RWPE1 (cell line): ENCODE measurements around the gene ADIPOR1.
"Not testable (repeated sequence)": the region's sequence is repeated elsewhere in the genome, so short reads cannot be mapped to it uniquely, and the experiment has no call there.

Experiments used
- CTCF ChIA-PET: fragments of 350-600 bp; sonication (Branson Sonifier 250); formaldehyde crosslinking; extraction: SDS; loops from one replicate; lab custom pipeline; 2021; lab: Yijun Ruan, JAX
- POLR2A ChIA-PET: fragments of 400-600 bp; formaldehyde crosslinking; extraction: SDS; loops from one replicate; lab custom pipeline; 2020; ENCODE audit warnings: antibody characterized with exemption; ENCODE audit not compliant: low non-redundant PET; lab: Yijun Ruan, JAX
- DNase-seq: peaks from one replicate; pipeline ENCODE4 v3.0.0; 2012; ENCODE audit warnings: low spot score
- H3K27ac ChIP-seq: fragments of 450-650 bp; 2 replicates; pipeline ENCODE4 v1.5.1; 2017
- TF ChIP-seq, protein P1 (sequence below): fragments of 450-650 bp; conservative IDR thresholded peaks from 2 replicates; pipeline ENCODE4 v1.5.1; 2017; ENCODE audit warnings: low read depth, mild to moderate bottlenecking

The ADIPOR1 gene

DNA sequence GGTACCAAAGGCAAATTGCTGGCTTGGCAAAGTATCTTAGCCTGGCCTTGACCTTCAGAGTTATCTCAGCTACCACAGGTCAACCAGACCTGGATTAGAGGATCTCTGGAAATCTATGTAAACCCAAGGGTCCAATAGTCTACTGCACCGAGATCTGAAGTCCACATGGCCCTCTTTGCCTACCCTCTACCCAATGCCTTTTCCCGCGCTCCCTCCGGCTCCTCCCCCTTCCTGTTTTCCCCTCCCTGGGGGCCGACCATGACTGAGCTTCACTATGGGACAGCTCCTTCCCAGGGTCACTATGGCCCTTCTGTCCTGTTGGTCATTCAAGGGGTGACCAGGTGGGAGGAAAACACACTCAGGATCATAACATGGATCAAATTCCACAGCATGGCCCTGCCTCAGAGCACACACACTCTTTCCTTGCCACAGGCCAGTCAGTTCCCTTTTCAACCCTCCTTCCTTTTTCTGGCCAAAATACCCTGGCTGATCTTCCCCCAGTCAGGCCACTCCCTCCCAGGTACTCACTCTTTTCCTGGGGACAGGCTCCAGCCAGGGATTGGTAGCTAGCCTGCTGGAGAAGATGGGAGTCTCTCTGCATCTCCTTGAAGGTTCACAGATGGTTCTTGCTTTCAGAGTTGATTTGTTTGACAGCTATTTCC, 29.9 kb upstream of the ADIPOR1 start:
- no peak for DNase-seq
- no peak overlapping the region for H3K27ac ChIP-seq
- TF ChIP-seq, protein P1, sequence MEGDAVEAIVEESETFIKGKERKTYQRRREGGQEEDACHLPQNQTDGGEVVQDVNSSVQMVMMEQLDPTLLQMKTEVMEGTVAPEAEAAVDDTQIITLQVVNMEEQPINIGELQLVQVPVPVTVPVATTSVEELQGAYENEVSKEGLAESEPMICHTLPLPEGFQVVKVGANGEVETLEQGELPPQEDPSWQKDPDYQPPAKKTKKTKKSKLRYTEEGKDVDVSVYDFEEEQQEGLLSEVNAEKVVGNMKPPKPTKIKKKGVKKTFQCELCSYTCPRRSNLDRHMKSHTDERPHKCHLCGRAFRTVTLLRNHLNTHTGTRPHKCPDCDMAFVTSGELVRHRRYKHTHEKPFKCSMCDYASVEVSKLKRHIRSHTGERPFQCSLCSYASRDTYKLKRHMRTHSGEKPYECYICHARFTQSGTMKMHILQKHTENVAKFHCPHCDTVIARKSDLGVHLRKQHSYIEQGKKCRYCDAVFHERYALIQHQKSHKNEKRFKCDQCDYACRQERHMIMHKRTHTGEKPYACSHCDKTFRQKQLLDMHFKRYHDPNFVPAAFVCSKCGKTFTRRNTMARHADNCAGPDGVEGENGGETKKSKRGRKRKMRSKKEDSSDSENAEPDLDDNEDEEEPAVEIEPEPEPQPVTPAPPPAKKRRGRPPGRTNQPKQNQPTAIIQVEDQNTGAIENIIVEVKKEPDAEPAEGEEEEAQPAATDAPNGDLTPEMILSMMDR: no peak
- ChIA-PET CTCF (interaction anchor here (0.6 kb wide), 2 partner anchors 219 to 868 kb away, joined by 3 to 6 read pairs; no protein-coding TSS in a partner anchor), POLR2A (no interaction called here)

DNA sequence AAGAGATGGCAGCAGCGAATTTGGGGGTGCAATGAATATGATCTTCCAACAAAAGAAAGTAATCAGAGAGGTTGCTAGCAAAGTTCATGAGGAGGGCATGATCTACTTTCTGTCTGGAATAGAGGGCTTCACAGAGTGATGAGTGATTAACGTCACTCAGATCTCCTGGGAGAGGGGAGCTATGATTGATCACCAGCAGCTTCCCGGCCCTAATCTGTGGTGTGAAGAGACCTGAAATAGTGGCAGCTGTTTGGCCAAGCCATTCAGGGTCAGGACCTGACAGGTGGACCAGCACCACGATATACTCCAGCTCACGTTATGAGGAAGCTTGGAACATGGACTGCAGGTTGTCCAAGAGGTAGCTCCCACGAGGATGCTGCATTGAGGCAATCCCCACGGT, 29.1 kb upstream of the ADIPOR1 start:
- H3K27ac ChIP-seq: no peak overlapping the region
- no peak for DNase-seq
- ChIA-PET POLR2A (no interaction called here), CTCF (interaction anchor here (0.6 kb wide), 2 partner anchors 17 to 867 kb away, joined by 3 read pairs; no protein-coding TSS in a partner anchor)
- TF ChIP-seq, protein P1: no peak

DNA sequence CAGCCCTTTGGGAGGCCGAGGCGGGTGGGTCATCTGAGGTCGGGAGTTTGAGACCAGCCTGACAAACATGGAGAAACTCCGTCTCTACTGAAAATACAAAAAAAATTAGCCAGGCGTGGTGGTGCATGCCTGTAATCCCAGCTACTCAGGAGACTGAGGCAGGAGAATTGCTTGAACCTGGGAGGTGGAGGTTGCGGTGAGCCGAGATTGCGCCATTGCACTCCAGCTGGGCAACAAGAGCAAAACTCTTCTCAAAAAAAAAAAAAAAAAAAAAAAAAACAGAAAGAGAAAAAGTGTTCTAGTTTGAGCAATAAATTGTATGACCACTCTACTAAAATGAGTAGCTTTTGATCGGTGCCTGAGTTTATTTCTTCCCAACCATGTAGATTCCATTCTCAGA, 28.0 kb upstream of the ADIPOR1 start:
- not testable (repeated sequence) for DNase-seq, H3K27ac ChIP-seq
- CTCF ChIA-PET: interaction anchor here (0.5 kb wide), 1 partner anchor 186 kb away, joined by 3 read pairs; no protein-coding TSS in a partner anchor
- POLR2A ChIA-PET: interaction anchor here (0.6 kb wide), 2 partner anchors 40 to 61 kb away, joined by 4 read pairs; no protein-coding TSS in a partner anchor

DNA sequence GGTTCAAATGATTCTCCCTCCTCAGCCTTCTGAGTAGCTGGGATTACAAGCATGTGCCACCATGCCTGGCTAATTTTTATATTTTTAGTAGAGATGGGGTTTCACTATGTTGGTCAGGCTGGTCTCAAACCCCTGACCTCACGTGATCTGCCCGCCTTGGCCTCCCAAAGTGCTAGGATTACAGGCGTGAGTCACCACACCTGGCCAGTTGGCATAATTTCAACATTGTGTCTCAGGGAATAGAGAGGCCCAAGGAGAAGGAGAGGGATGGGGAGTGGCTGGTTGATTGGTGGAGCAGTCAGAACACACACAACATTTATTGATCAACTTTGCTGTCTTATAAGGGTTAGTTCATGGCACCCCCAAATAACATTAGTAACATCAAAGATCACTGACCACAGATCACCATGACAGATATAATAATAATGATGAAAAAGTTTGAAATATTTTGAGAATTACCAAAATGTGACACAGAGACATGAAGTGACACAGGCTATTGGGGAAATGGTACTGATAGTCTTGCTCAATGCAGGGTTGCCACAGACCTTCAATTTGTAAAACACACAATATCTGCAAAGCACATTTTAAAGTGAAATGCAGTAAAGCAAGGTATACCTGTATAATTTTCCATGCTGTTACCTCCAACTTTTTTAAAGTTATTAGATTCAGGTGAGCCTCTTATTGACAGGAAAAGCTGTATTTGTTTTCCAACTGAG, 24.8 kb upstream of the ADIPOR1 start:
- no peak overlapping the region for H3K27ac ChIP-seq
- ChIA-PET POLR2A (no interaction called here), CTCF (interaction anchor here (0.6 kb wide), 1 partner anchor 12 kb away, joined by 3 read pairs; no protein-coding TSS in a partner anchor)
- no peak for DNase-seq
- TF ChIP-seq, protein P1: no peak

DNA sequence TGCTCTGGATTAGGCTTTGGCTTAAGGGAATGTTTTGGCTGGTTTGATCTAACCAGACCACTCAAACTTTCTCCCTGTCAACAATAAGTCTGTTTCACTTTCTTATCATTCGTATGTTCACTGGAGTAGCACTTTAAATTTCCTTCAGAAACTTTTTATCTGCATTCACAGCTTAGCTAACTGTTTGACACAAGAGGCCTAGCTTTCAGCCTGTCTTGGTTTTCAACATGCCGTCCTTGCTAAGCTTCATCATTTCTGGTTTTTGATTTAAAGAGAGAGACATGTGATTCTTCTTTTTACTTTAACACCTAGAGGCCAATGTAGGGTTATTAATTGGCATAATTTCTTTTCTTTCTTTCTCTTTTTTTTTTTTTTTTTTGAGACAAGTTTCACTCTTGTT, 23.8 kb upstream of the ADIPOR1 start:
- no peak overlapping the region for H3K27ac ChIP-seq
- CTCF ChIA-PET: no interaction called here
- POLR2A ChIA-PET: no interaction called here
- TF ChIP-seq, protein P1: no peak
- DNase-seq: no peak

DNA sequence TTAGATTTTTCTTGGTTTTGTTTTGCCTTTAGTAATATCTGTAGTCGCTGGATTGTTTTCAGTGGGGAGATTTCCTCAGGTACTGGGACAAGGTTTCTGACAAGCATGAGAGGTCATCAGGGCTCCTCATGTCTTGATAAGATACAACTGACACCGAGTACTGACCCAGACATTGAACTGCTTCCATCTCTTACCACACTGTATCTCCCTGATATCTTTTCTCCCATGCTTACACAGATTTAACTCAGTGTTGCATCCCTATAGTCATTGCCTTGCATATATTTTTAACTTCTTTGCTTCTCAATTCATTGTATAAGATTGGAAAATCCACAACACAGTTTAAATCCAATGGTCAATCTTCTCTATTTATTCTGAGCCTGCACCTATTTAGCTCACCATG, 21.3 kb upstream of the ADIPOR1 start:
- TF ChIP-seq, protein P1: no peak
- DNase-seq: no peak
- H3K27ac ChIP-seq: no peak overlapping the region
- ChIA-PET POLR2A (no interaction called here), CTCF (interaction anchor here (0.6 kb wide), 1 partner anchor 616 kb away, joined by 3 read pairs; no protein-coding TSS in a partner anchor)

DNA sequence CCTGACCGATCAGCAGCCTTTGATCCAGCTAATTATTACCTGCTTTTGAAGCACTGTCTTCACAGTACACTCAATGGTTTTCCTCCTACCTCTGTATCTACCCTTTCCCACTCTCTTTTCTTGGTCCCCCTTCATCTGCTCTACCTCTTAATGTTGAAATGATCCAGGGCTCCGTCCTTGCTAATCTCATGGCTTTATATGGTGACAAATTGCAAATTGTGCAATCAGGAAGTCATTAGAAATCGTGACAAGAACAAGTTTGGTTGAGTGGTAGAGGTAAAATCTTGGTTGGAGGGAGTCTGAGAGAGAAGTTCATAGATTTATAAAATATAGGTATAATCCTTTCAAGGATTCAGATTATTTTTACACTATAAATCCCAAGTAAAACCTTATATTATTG, 18.5 kb upstream of the ADIPOR1 start:
- H3K27ac ChIP-seq: no peak overlapping the region
- ChIA-PET CTCF (no interaction called here), POLR2A (no interaction called here)
- no peak for DNase-seq
- TF ChIP-seq, protein P1: no peak
